MM.1S (cell line): ENCODE results near the gene ADGRV1.

Experiments
- DNase-seq: peaks from one replicate; pipeline ENCODE4 v3.0.0-alpha.2; 2015
- H2AFZ ChIP-seq: fragments of 300-600 bp; sonication (generic); 2 replicates; pipeline ENCODE4 v1.6.0; 2016; ENCODE audit warnings: antibody characterized with exemption, low read length
- H3F3A ChIP-seq: fragments of 300-600 bp; sonication (generic); 2 replicates; pipeline ENCODE4 v1.6.1; 2016; ENCODE audit warnings: mild to moderate bottlenecking, antibody characterized with exemption, low read length, moderate library complexity, mixed read lengths; ENCODE audit not compliant: insufficient read depth
- H3K27ac ChIP-seq: fragments of 300-600 bp; sonication (generic); 2 replicates; pipeline ENCODE4 v1.5.1; 2016; ENCODE audit warnings: mild to moderate bottlenecking, low read length
- H3K27me3 ChIP-seq: fragments of 300-600 bp; sonication (generic); replicated peaks from 2 replicates; pipeline ENCODE4 v1.6.0; 2016; ENCODE audit warnings: low read length; ENCODE audit not compliant: insufficient read depth
- H3K36me3 ChIP-seq: fragments of 300-600 bp; sonication (generic); replicated peaks from 2 replicates; pipeline ENCODE4 v1.6.1; 2016; ENCODE audit warnings: mild to moderate bottlenecking, low read length, mixed read lengths; ENCODE audit not compliant: insufficient read depth
- H3K4me1 ChIP-seq: fragments of 300-600 bp; sonication (generic); 2 replicates; pipeline ENCODE4 v1.6.1; 2016; ENCODE audit warnings: low read length, mixed read lengths
- H3K4me2 ChIP-seq: fragments of 300-600 bp; sonication (generic); 2 replicates; pipeline ENCODE4 v1.6.0; 2016; ENCODE audit warnings: low read depth, low read length
- H3K4me3 ChIP-seq: fragments of 300-600 bp; sonication (generic); 2 replicates; pipeline ENCODE4 v1.5.1; 2016; ENCODE audit warnings: low read length, mixed read lengths
- H3K79me2 ChIP-seq: fragments of 300-600 bp; sonication (generic); 2 replicates; pipeline ENCODE4 v1.6.1; 2016; ENCODE audit warnings: mixed run types, low read length, mixed read lengths
- H3K9ac ChIP-seq: fragments of 300-600 bp; sonication (generic); 2 replicates; pipeline ENCODE4 v1.6.1; 2016; ENCODE audit warnings: low read length, mixed read lengths
- H3K9me2 ChIP-seq: fragments of 300-600 bp; sonication (generic); replicated peaks from 2 replicates; pipeline ENCODE4 v1.6.1; 2016; ENCODE audit warnings: mild to moderate bottlenecking, low read length, mixed read lengths; ENCODE audit not compliant: insufficient read depth
- H3K9me3 ChIP-seq: fragments of 300-600 bp; sonication (generic); replicated peaks from 2 replicates; pipeline ENCODE4 v1.6.1; 2016; ENCODE audit warnings: mild to moderate bottlenecking, low read length, mixed read lengths; ENCODE audit not compliant: insufficient read depth
- H4K20me1 ChIP-seq: fragments of 300-600 bp; sonication (generic); 2 replicates; pipeline ENCODE4 v1.6.1; 2016; ENCODE audit warnings: mild to moderate bottlenecking, low read length, moderate library complexity, mixed read lengths; ENCODE audit not compliant: insufficient read depth
- EZH2 ChIP-seq: fragments of 300-600 bp; sonication (generic); optimal IDR thresholded peaks from 2 replicates; pipeline ENCODE3; 2017; ENCODE audit warnings: low read depth, mild to moderate bottlenecking, antibody characterized with exemption, low read length, mixed read lengths
- EZH2phosphoT487 ChIP-seq: fragments of 300-600 bp; sonication (generic); IDR thresholded peaks from 2 replicates; pipeline ENCODE4 v1.6.1; 2018; ENCODE audit warnings: antibody characterized with exemption, low read length
- TF ChIP-seq, protein P1 (sequence below): fragments of 300-600 bp; sonication (generic); IDR thresholded peaks from 2 replicates; pipeline ENCODE4 v1.5.1; 2016; ENCODE audit warnings: antibody characterized with exemption, low read length, mixed read lengths

Gene ADGRV1

DNA sequence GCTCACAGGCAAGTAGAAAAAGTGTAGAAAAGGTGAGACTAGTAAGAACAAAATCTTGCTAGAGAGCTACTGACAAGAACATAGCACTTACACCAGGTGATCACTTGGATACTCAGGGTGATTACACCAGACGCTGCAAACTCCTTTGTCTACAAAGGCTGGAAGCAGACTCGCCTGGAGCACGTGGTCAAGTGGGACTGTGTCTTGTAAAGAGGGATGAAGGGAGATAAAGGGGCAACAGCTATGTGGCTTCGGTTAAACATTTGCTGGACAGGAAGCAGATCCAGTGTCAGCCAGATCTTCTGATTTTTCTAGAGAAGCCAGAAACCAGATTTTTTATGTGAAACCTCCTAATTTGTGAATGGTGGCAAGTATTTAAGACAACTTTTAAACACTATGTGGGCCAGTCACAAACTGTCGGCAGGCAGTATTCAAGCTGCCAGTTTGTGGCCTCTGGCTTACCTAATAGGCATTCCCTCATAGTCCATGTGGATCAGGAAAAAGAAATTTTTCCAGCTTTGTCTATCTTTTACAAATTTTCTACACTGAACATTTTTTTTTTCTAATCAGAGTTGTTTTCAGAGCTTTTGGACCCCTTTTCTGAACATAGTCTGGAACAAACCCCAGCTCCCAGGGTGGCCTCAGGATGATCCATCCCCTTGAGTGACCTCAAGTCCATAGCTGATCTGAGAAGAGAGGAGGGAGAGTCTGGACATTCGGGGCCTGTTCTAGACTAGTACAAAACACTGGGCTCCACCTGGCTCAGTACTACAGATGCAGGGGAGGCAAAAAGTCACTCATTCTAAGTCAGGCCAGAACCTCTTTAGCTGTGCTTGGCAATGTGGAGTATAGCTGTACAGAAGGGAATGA lies 561.6 kb downstream of the ADGRV1 start:
- no peak for DNase-seq
- TF ChIP-seq, protein P1, sequence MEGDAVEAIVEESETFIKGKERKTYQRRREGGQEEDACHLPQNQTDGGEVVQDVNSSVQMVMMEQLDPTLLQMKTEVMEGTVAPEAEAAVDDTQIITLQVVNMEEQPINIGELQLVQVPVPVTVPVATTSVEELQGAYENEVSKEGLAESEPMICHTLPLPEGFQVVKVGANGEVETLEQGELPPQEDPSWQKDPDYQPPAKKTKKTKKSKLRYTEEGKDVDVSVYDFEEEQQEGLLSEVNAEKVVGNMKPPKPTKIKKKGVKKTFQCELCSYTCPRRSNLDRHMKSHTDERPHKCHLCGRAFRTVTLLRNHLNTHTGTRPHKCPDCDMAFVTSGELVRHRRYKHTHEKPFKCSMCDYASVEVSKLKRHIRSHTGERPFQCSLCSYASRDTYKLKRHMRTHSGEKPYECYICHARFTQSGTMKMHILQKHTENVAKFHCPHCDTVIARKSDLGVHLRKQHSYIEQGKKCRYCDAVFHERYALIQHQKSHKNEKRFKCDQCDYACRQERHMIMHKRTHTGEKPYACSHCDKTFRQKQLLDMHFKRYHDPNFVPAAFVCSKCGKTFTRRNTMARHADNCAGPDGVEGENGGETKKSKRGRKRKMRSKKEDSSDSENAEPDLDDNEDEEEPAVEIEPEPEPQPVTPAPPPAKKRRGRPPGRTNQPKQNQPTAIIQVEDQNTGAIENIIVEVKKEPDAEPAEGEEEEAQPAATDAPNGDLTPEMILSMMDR = no peak
- TF ChIP-seq EZH2 (no peak), EZH2phosphoT487 (no peak)
- Histone ChIP-seq H2AFZ (no peak overlapping the region), H3K27ac (no peak overlapping the region), H3K4me1 (no peaks in the 10 kb centered on the region), H3F3A (no peaks in the 10 kb centered on the region), H3K4me3 (no peak overlapping the region), H3K27me3 (no peaks in the 10 kb centered on the region), H3K9ac (no peak overlapping the region), H3K9me2 (no peaks in the 10 kb centered on the region), H3K36me3 (no peaks in the 10 kb centered on the region), H3K4me2 (no peak overlapping the region), H3K9me3 (no peaks in the 10 kb centered on the region), H3K79me2 (no peaks in the 10 kb centered on the region), H4K20me1 (no peaks in the 10 kb centered on the region)

DNA sequence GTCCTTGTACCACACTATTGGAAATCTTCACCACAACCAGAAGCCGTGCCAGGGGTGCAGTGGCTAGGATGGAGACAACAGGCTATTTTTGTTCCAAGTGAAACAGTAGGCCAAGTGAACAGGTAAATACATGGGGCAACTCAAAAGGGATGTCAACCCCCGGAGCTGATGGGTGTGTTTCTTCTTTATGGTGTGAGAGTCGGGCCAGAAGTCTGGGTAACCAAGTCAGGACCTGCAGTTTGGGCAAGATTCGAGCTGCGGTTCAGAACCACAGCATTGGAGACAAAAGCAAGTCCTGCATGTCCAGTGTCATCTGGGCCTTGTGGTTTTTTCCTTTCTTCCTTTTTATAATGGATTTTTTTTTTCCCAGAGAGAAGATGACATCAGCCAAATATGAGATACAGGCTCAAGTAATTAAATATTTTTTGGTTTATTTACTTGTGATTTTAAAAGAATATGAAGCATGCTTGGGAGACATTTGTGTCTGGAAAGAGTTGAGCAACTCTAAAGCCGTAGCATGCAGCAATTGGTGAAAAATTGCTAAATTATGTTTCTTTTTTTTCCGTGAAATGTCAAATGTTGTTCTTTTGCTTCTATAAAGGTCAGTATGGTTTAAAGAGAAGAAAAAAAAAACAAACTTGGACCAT lies 562.9 kb downstream of the ADGRV1 start:
- Histone ChIP-seq H3K4me3 (no peak overlapping the region), H3K9me3 (no peaks in the 10 kb centered on the region), H3K9ac (no peak overlapping the region), H3K4me1 (no peaks in the 10 kb centered on the region), H3K27ac (no peak overlapping the region), H3K4me2 (no peak overlapping the region), H2AFZ (no peak overlapping the region), H3K27me3 (no peaks in the 10 kb centered on the region), H3F3A (no peaks in the 10 kb centered on the region), H3K79me2 (no peaks in the 10 kb centered on the region), H3K9me2 (no peaks in the 10 kb centered on the region), H4K20me1 (no peaks in the 10 kb centered on the region), H3K36me3 (no peaks in the 10 kb centered on the region)
- TF ChIP-seq EZH2phosphoT487 (no peak), EZH2 (no peak)
- TF ChIP-seq, protein P1 = no peak
- DNase-seq = no peak

DNA sequence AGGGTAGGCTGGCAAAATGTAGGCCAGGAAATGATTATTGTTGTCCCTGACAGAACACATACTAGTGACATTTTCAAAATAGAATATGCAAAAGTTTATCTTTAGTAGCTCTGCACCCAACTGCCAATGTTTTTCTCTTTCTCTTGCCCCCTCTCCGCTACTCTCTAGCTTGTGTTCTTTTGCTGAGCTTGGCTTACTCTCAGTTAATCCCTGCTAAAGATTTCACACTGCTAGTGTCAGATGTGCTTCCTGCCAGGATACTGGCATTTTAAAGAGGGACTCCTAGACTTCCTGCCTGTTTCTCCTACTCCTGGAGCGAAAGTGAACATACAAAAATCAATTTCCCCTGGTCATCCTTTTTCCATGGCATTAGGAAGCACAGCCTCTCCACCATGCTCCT lies 564.1 kb downstream of the ADGRV1 start:
- Histone ChIP-seq H3K27me3 (no peaks in the 10 kb centered on the region), H2AFZ (no peak overlapping the region), H3K27ac (no peak overlapping the region), H3K9ac (no peak overlapping the region), H3F3A (no peaks in the 10 kb centered on the region), H4K20me1 (no peaks in the 10 kb centered on the region), H3K4me1 (no peaks in the 10 kb centered on the region), H3K9me3 (no peaks in the 10 kb centered on the region), H3K4me2 (no peak overlapping the region), H3K4me3 (no peak overlapping the region), H3K36me3 (no peaks in the 10 kb centered on the region), H3K9me2 (no peaks in the 10 kb centered on the region), H3K79me2 (no peaks in the 10 kb centered on the region)
- DNase-seq = no peak
- no peak for TF ChIP-seq EZH2

DNA sequence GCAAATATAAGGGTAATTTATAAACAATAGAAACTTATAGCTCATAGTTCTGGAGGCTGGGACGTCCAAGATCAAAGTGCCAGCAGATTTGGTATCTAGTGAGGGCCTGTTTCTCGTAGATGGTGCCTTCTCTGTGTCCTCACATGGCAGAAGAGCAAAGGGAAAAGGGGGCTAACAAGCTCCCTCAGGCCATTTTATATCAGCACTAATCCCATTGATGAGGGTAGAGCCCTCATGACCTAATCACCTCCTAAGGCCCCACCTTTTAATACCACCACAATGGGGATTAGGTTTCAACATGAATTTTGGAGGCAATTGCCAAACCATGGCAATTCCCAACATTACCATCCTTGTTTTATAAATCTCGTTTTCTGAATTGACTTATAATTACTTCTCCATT lies 564.7 kb downstream of the ADGRV1 start:
- Histone ChIP-seq H3K9ac (no peak overlapping the region), H3K4me3 (no peak overlapping the region), H3K9me3 (no peaks in the 10 kb centered on the region), H3F3A (no peaks in the 10 kb centered on the region), H3K9me2 (no peaks in the 10 kb centered on the region), H3K27me3 (no peaks in the 10 kb centered on the region), H3K79me2 (no peaks in the 10 kb centered on the region), H3K27ac (no peak overlapping the region), H3K36me3 (no peaks in the 10 kb centered on the region), H3K4me1 (no peaks in the 10 kb centered on the region), H2AFZ (no peak overlapping the region), H4K20me1 (no peaks in the 10 kb centered on the region), H3K4me2 (no peak overlapping the region)
- no peak for DNase-seq
- TF ChIP-seq, protein P1 = no peak
- TF ChIP-seq EZH2phosphoT487 (no peak), EZH2 (no peak)
